Right cardiac atrium (tissue), 5 donors: ENCODE measurements around the gene UBE2M. TPM values are rescaled to one million over a fixed set of nuclear protein-coding genes. Genes with fewer than 3 reads are reported as not detected.
A peak's percentile ranks its signal among the peaks of the same experiment; 100 is the strongest.
"Not testable (repeated sequence)": the region's sequence is repeated elsewhere in the genome, so short reads cannot be mapped to it uniquely, and the experiment has no call there.

ENCODE experiments used
- ATAC-seq, 2 donors: fragments of 200-7000 bp; cut with Tn5 transposase; one replicate each; pipeline versions ENCODE4 v1.8.0 to v1.9.1; 2020; ENCODE audit warnings: moderate library complexity in 2 of 2, mild to moderate bottlenecking in 1 of 2
- DNase-seq, 3 donors: peaks; one replicate each; pipeline ENCODE4 v3.0.0-alpha.2; 2020
- H3K27ac ChIP-seq: one replicate; pipeline ENCODE4 v1.5.1; 2013; ENCODE audit warnings: mild to moderate bottlenecking, low read length, control low read depth, moderate library complexity
- H3K27me3 ChIP-seq: one replicate; pipeline ENCODE4 v1.6.1; 2013; ENCODE audit not compliant: control insufficient read depth, insufficient read depth
- H3K4me1 ChIP-seq: one replicate; pipeline ENCODE4 v1.6.1; 2013; ENCODE audit warnings: low read length; ENCODE audit not compliant: control insufficient read depth, insufficient read depth
- H3K4me3 ChIP-seq: one replicate; pipeline ENCODE4 v1.5.1; 2013; ENCODE audit warnings: low read length, control low read depth
- H3K9me3 ChIP-seq: one replicate; pipeline ENCODE4 v1.6.1; 2013; ENCODE audit warnings: low read length; ENCODE audit not compliant: control insufficient read depth
- WGBS: extraction: QIAGEN DNeasy Blood & Tissue Kit; methylation state at CpG from one replicate; pipeline ENCODE4 v1.1.7; 2013; 5-methylcytosine and 5-hydroxymethylcytosine counted together
- intact Hi-C, 4 donors: fragments of 100-400 bp; cut with DNase I; formaldehyde crosslinking; loops; one replicate each; pipeline versions ENCODE4 v1.11.0 to v1.14.0; 2022 to 2023
- polyA plus RNA-seq: library from polyadenylated mRNA; stranded (reverse); fragments of 200-250 nt; gene quantifications from one replicate; pipeline ENCODE4 v1.2.3, GENCODE V29; 2013
- total RNA-seq, 4 donors: library from RNA; stranded (reverse); fragmentation: NEBNext Ultra II Directional; extraction: Animal tissue kit (Norgen Biotek cat#: 25700); gene quantifications; one replicate each; pipeline ENCODE4 v1.2.1, GENCODE V29; 2021
- donor health status: healthy with polysubstance abuse.
- donor health status: DM: no; HTN: yes; CAD: no.
- donor health status: DM: no; HTN: no; CAD: no.
- donor health status: DM: no; HTN: yes; CAD: no; lungs with severe emphysema.
- donor health status: DM: yes; HTN: yes; CAD: no.

Gene UBE2M
- total and polyA plus RNA-seq, 5 donors: 92.7 to 137 (median 119) TPM

- intact Hi-C loops: no loop called here
- no peak overlapping the region for H3K4me3 ChIP-seq
- no peak for ATAC-seq
- DNase-seq: no peak
- 92% methylated on average over 2 of the region's 2 CpGs for WGBS
- H3K27ac ChIP-seq: no peak overlapping the region
- H3K4me1 ChIP-seq: peaks cover 3% of the 10 kb centered on the region
- H3K27me3 ChIP-seq: no peaks in the 10 kb centered on the region
- H3K9me3 ChIP-seq: no peaks in the 10 kb centered on the region
These were observed 43.2 kb downstream of the UBE2M start for GRCh38 chr19:58515259-58515658.

GRCh38 chr19:58514564-58515022 is 43.8 kb downstream of the UBE2M start:
- 73% methylated on average over 3 of the region's 3 CpGs for WGBS
- H3K4me1 ChIP-seq: peaks cover 3% of the 10 kb centered on the region

GRCh38 chr19:58513694-58514563 is 44.5 kb downstream of the UBE2M start:
- Histone ChIP-seq H3K4me3 (no peak overlapping the region), H3K27me3 (no peaks in the 10 kb centered on the region), H3K4me1 (peaks cover 3% of the 10 kb centered on the region), H3K9me3 (no peaks in the 10 kb centered on the region), H3K27ac (no peak overlapping the region)
- DNase-seq: peak; percentile 92 to 96 (median 96)
- intact Hi-C loops: no loop called here
- WGBS: 24% methylated on average over 66 of the region's 66 CpGs
- peak; percentile 86 to 89 for ATAC-seq

More at GRCh38 chr19:58514564-58515022, 43.8 kb downstream of the UBE2M start:
- Histone ChIP-seq H3K9me3 (no peaks in the 10 kb centered on the region), H3K27ac (no peak overlapping the region), H3K27me3 (no peaks in the 10 kb centered on the region), H3K4me3 (no peak overlapping the region)
- DNase-seq (no peak), ATAC-seq (no peak)
- intact Hi-C loops: no loop called here

GRCh38 chr19:58513213-58513693 is 45.2 kb downstream of the UBE2M start:
- H3K27me3 ChIP-seq: no peaks in the 10 kb centered on the region
- no peak overlapping the region for H3K27ac ChIP-seq
- peak in 1 of 2 donors; percentile 8 for ATAC-seq
- H3K4me1 ChIP-seq: peaks cover 3% of the 10 kb centered on the region
- H3K4me3 ChIP-seq: no peak overlapping the region
- no peak for DNase-seq
- WGBS: 86% methylated on average over 10 of the region's 10 CpGs
- H3K9me3 ChIP-seq: no peaks in the 10 kb centered on the region
- intact Hi-C loops: no loop called here

- Histone ChIP-seq H3K27me3 (no peaks in the 10 kb centered on the region), H3K27ac (no peak within 1 kb of the TSS), H3K4me3 (no peak within 1 kb of the TSS), H3K9me3 (no peaks in the 10 kb centered on the region), H3K4me1 (no peaks in the 10 kb centered on the region)
- ATAC-seq: no peak
- no peak for DNase-seq
- WGBS: 89% methylated on average over 25 of the region's 25 CpGs
- intact Hi-C loops: no loop called here
These were observed 46.8 kb downstream of the UBE2M start, which contains the start of gene SLC27A5 for GRCh38 chr19:58511353-58512208. SLC27A5 (minus strand) TSS chr19:58511992; CDS start chr19:58511955, 37 bp downstream.

- Histone ChIP-seq H3K9me3 (no peaks in the 10 kb centered on the region), H3K27ac (no peak overlapping the region), H3K4me1 (no peaks in the 10 kb centered on the region), H3K27me3 (no peaks in the 10 kb centered on the region), H3K4me3 (no peak overlapping the region)
- ATAC-seq: no peak
- DNase-seq: peak in 1 of 3 donors; percentile 51
- WGBS: 83% methylated on average over 8 of the region's 8 CpGs
- intact Hi-C loops: no loop called here
These were observed 48.1 kb downstream of the UBE2M start for GRCh38 chr19:58510084-58510862.

- no peak for ATAC-seq
These were observed 48.7 kb downstream of the UBE2M start for GRCh38 chr19:58509731-58510083.

GRCh38 chr19:58507602-58508223 is 50.7 kb downstream of the UBE2M start:
- ATAC-seq, H3K27me3 ChIP-seq, H3K4me1 ChIP-seq, intact Hi-C loops, DNase-seq, H3K4me3 ChIP-seq, H3K9me3 ChIP-seq, H3K27ac ChIP-seq: not testable (repeated sequence)
- 64% methylated on average over 8 of the region's 8 CpGs for WGBS

More at GRCh38 chr19:58509731-58510083, 48.7 kb downstream of the UBE2M start:
- Histone ChIP-seq H3K4me1 (no peaks in the 10 kb centered on the region), H3K27me3 (no peaks in the 10 kb centered on the region), H3K9me3 (no peaks in the 10 kb centered on the region), H3K4me3 (no peak overlapping the region), H3K27ac (no peak overlapping the region)
- intact Hi-C loops: no loop called here
- peak in 1 of 3 donors; percentile 17 for DNase-seq
- WGBS: 88% methylated on average over 11 of the region's 11 CpGs
